ENCODE data around the gene METTL13.
"Not testable (repeated sequence)": the region's sequence is repeated elsewhere in the genome, so short reads cannot be mapped to it uniquely, and the experiment has no call there.

Gene METTL13

GRCh38 chr1:171772312-171772711 is 9.1 kb upstream of the METTL13 start:
- no peak for DNase-seq

GRCh38 chr1:171780583-171781175 is 781 bp upstream of the METTL13 start:
- DNase-seq: peak; percentile 54

GRCh38 chr1:171783816-171784530 is 2.5 kb downstream of the METTL13 start:
- no peak for DNase-seq

- no peak for DNase-seq
Observed at GRCh38 chr1:171784784-171785183, 3.3 kb downstream of the METTL13 start.

- no peak for DNase-seq
Observed at GRCh38 chr1:171785766-171786165, 4.3 kb downstream of the METTL13 start.

GRCh38 chr1:171786534-171786933 is 5.1 kb downstream of the METTL13 start:
- DNase-seq: no peak

- peak; percentile 7 for DNase-seq
Observed at GRCh38 chr1:171787686-171788480, 6.4 kb downstream of the METTL13 start.

- DNase-seq: peak; percentile 18
Observed at GRCh38 chr1:171788696-171789095, 7.2 kb downstream of the METTL13 start.

GRCh38 chr1:171790318-171790717 is 8.9 kb downstream of the METTL13 start:
- no peak for DNase-seq

- DNase-seq: no peak
Observed at GRCh38 chr1:171792656-171793369, 11.4 kb downstream of the METTL13 start.

GRCh38 chr1:171793636-171794035 is 12.2 kb downstream of the METTL13 start:
- no peak for DNase-seq

- DNase-seq: no peak
Observed at GRCh38 chr1:171794085-171794484, 12.6 kb downstream of the METTL13 start.

GRCh38 chr1:171796592-171796991 is 15.1 kb downstream of the METTL13 start:
- no peak for DNase-seq

- DNase-seq: no peak
Observed at GRCh38 chr1:171798311-171798710, 16.9 kb downstream of the METTL13 start.

GRCh38 chr1:171798765-171799164 is 17.3 kb downstream of the METTL13 start:
- no peak for DNase-seq

GRCh38 chr1:171799166-171799565 is 17.7 kb downstream of the METTL13 start:
- DNase-seq: no peak

- DNase-seq: not testable (repeated sequence)
Observed at GRCh38 chr1:171799698-171800097, 18.2 kb downstream of the METTL13 start.

- peak; percentile 38 for DNase-seq
Observed at GRCh38 chr1:171800342-171800741, 18.9 kb downstream of the METTL13 start.

- DNase-seq: no peak
Observed at GRCh38 chr1:171800851-171801250, 19.4 kb downstream of the METTL13 start.

GRCh38 chr1:171801487-171801891 is 20.0 kb downstream of the METTL13 start:
- DNase-seq: peak; percentile 81

GRCh38 chr1:171802207-171802606 is 20.7 kb downstream of the METTL13 start:
- DNase-seq: peak; percentile 8

GRCh38 chr1:171803045-171803444 is 21.6 kb downstream of the METTL13 start:
- DNase-seq: no peak

GRCh38 chr1:171803461-171804022 is 22.1 kb downstream of the METTL13 start:
- DNase-seq: no peak
